ENCODE results near the gene TBC1D2. TPM values are rescaled to one million over a fixed set of nuclear protein-coding genes. Genes with fewer than 3 reads are reported as not detected.

The TBC1D2 gene
- total and polyA plus RNA-seq, 10 of the 15 experiments (the other 5 are each of a cell fraction or from before 2014, with no cell fraction given): 0.04 to 1.6 (median 1.1) TPM

GRCh38 chr9:98168941-98169488 is 86.4 kb downstream of the TBC1D2 start:
- peak; percentile 65 for DNase-seq (ENCODE audit: low read depth, low spot score)
- intact Hi-C loops (cut with micrococcal nuclease; ENCODE audit: unreplicated experiment) (no loop called here), in situ Hi-C loops (cut with MboI) (no loop called here)
- WGBS (ENCODE audit: insufficient coverage, insufficient replicate concordance, low lambda C conversion rate, missing lambda C conversion rate): 14% methylated on average over 8 of the region's 15 CpGs
- RAD21 ChIA-PET (ENCODE audit: unreplicated experiment): interaction anchor here (1.3 kb wide), 1 partner anchor 67 kb away, joined by 3 read pairs; no protein-coding TSS in a partner anchor
- Histone ChIP-seq H3K27me3 (replicated peaks in 1 of 2; ENCODE audit: control insufficient read depth in 2 of 2, insufficient read depth in 2 of 2, low read length in 1 of 2) (no peaks in the 10 kb centered on the region), H4K20me1 (ENCODE audit: control insufficient read depth, insufficient read depth) (no peaks in the 10 kb centered on the region), H3K4me2 (ENCODE audit: control insufficient read depth, insufficient read depth) (peak overlapping the region; percentile 56; the same call in 1 of the 2 replicates), H3K9me3 (replicated peaks; ENCODE audit: control insufficient read depth, insufficient read depth, low read length) (no peaks in the 10 kb centered on the region), H2AFZ (ENCODE audit: control insufficient read depth, low read depth, low read length) (peak overlapping the region; percentile 78), H3K27ac (ENCODE audit: control insufficient read depth, insufficient read depth) (peak overlapping the region; percentile 74), H3K9ac (ENCODE audit: control insufficient read depth, insufficient read depth, low read length) (peak overlapping the region; percentile 49), H3K36me3 (ENCODE audit: control insufficient read depth in 2 of 2, insufficient read depth in 2 of 2, low read length in 1 of 2) (no peaks in the 10 kb centered on the region), H3K79me2 (ENCODE audit: control insufficient read depth, insufficient read depth, low read length) (no peaks in the 10 kb centered on the region), H3K4me1 (ENCODE audit: control insufficient read depth, insufficient read depth, low read length) (peaks cover 18% of the 10 kb centered on the region), H3K4me3 (no peak overlapping the region)
- peak; percentile 96 for FAIRE-seq
- SMC1A ChIA-PET (ENCODE audit: uncharacterized antibody, unreplicated experiment): interaction anchor here (0.6 to 1.7 kb wide), 3 partner anchors 7 to 34 kb away, joined by 3 to 4 read pairs (median 3); no protein-coding TSS in a partner anchor
- POLR2A ChIA-PET: no interaction called here
- peak; percentile 99 for ATAC-seq
- CTCF ChIA-PET: interaction anchor here (0.6 kb wide), 2 partner anchors 15 to 1845 kb away, joined by 3 to 6 read pairs; no protein-coding TSS in a partner anchor
- no TSS peak for BruUV-seq (replicated peaks)
- 0 out of 2 replicates have a peak, but pooled peaks have one; percentile 24 for TF ChIP-seq CBFB (IDR thresholded peaks at IDR 0.05; ENCODE audit: low read depth)
- TF ChIP-seq PBX3 (IDR thresholded peaks at IDR 0.05; ENCODE audit: insufficient replicate concordance, low read depth, low read length): no peak
- no peak for TF ChIP-seq ZNF622 (IDR thresholded peaks at IDR 0.05)
- 0 out of 4 replicates have a peak, but pooled peaks of 1 of the 2 experiments have one; percentile 17 for TF ChIP-seq IKZF2 (IDR thresholded peaks at IDR 0.05)
- no peak for TF ChIP-seq SPI1 (IDR thresholded peaks at IDR 0.05; ENCODE audit: borderline replicate concordance, insufficient read depth, low read depth, low read length)
- no peak for TF ChIP-seq MEF2B (IDR thresholded peaks at IDR 0.05; ENCODE audit: partially characterized antibody, poor library complexity, severe bottlenecking)
- peak in 1 of 2 experiments; percentile 96; a peak in 2 of 3 replicates for TF ChIP-seq EGR1 (IDR thresholded peaks at IDR 0.05; ENCODE audit: borderline replicate concordance in 1 of 2, low read depth in 2 of 2, low read length in 2 of 2)
- TF ChIP-seq HDAC2 (IDR thresholded peaks at IDR 0.05): no peak
- TF ChIP-seq CEBPB (IDR thresholded peaks at IDR 0.05; ENCODE audit: borderline replicate concordance in 1 of 2, low read depth in 2 of 2, low read length in 2 of 2): no peak
- no peak for TF ChIP-seq NBN (IDR thresholded peaks at IDR 0.05)
- TF ChIP-seq TAF1 (IDR thresholded peaks at IDR 0.05; ENCODE audit: borderline replicate concordance, low read depth, low read length): 0 out of 2 replicates have a peak, but pooled peaks have one; percentile 35
- no peak for TF ChIP-seq MTA3 (IDR thresholded peaks at IDR 0.05; ENCODE audit: borderline replicate concordance, low read length)
- no peak for TF ChIP-seq RB1 (IDR thresholded peaks at IDR 0.05; ENCODE audit: borderline replicate concordance)
- TF ChIP-seq CREB1 (IDR thresholded peaks at IDR 0.05; ENCODE audit: low read depth): peak; percentile 39; the same call in 1 of the 2 replicates
- no peak for TF ChIP-seq DPF2 (IDR thresholded peaks at IDR 0.05)
- 0 out of 3 replicates have a peak, but pooled peaks have one; percentile 26 for TF ChIP-seq POU2F2 (IDR thresholded peaks at IDR 0.05; ENCODE audit: borderline replicate concordance, low read depth, low read length)
- no peak for TF ChIP-seq RFX5 (IDR thresholded peaks at IDR 0.05; ENCODE audit: low read depth, low read length)
- peak; percentile 73 for TF ChIP-seq POLR2A (IDR thresholded peaks at IDR 0.05; ENCODE audit: low read depth, low read length)
- TF ChIP-seq NR2C1 (IDR thresholded peaks at IDR 0.05): no peak
- TF ChIP-seq ZNF687 (IDR thresholded peaks at IDR 0.05): 0 out of 2 replicates have a peak, but pooled peaks have one; percentile 32
- TF ChIP-seq CREM (IDR thresholded peaks at IDR 0.05; ENCODE audit: low read depth): peak; percentile 35; the same call in 1 of the 2 replicates
- peak; percentile 61; the same call in 1 of the 2 replicates for TF ChIP-seq IRF4 (IDR thresholded peaks at IDR 0.05; ENCODE audit: low read depth, low read length)
